GM18868 (cell line): ENCODE measurements around the gene AKAP17A.
A peak's percentile ranks its signal among the peaks of the same experiment; 100 is the strongest.
"Not testable (repeated sequence)": the region's sequence is repeated elsewhere in the genome, so short reads cannot be mapped to it uniquely, and the experiment has no call there.

ENCODE experiments used
- ATAC-seq: cut with Tn5 transposase; IDR thresholded peaks from one replicate; pipeline ENCODE4 v1.9.1; 2021; ENCODE audit warnings: mild to moderate bottlenecking, moderate library complexity; ENCODE audit not compliant: unreplicated experiment

AKAP17A gene

DNA sequence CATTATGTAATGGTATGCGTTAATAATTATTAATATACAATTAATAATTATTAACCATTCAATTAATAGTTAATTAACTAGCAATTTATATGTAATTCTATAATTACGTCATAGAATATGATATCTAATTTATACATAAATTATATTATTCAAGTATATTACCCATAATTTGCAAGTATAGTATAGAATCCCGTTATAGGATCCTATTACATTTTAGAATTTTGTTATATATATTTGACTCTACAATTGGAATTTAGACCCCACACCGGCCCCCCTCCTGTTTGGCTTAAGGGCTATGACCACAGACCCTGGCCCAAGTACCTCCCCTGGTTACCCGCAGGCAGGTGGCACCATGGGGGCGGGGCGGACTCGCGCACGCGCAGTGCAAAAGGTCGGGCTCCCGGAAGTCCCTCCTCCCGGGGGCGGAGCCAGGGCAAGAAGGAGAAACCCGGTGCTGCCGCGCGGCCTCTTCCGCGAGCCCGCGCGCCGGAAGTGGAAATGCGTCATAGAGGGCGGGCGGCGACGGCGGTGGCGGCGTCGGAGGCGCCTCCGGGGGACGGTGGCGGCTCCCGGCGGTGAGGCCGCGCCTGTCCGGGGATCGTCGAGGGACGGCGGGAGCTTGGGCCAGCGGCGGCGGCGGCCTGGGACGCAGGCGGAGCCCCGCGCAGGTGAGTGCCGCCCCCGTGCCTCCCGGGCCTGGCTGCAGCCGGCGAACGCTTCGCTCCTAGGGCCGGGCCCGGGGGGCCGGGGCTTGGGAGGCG lies at the start of gene AKAP17A:
TSS of gene AKAP17A (plus strand) at position 503 of the 761 bp plus-strand sequence. CDS start 1,859 bp downstream, outside the sequence.
- ATAC-seq = peak; percentile 91

GRCh38 chrX:1542994-1543725 lies 48.2 kb upstream of the AKAP17A start:
- ATAC-seq = no peak

DNA sequence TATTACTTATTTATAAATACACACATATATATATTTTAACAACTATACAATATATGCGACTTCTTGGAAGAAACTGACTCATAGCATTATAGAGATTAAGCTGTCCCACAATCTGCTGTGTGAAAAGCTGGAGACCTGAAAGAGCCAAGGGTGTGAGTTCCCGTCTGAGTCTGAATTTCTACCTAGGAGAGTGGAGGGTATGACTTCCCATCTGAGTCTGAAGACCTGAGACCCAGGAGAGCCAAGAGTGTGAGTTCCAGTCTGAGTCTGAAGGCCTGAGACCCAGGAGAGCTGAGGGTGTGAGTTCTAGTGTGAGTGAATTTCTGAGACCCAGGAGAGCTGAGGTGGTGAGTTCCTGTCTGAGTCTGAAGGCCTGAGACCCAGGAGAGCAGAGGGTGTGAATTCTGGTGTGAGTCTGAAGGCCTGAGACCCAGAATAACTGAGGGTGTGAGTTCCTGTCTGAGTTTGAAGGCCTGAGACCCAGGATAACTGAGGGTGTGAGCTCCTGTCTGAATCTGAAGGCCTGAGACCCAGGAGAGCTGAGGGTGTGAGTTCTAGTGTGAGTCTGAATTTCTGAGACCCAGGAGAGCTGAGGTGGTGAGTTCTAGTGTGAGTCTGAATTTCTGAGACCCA lies 45.5 kb upstream of the AKAP17A start:
- ATAC-seq = no peak

DNA sequence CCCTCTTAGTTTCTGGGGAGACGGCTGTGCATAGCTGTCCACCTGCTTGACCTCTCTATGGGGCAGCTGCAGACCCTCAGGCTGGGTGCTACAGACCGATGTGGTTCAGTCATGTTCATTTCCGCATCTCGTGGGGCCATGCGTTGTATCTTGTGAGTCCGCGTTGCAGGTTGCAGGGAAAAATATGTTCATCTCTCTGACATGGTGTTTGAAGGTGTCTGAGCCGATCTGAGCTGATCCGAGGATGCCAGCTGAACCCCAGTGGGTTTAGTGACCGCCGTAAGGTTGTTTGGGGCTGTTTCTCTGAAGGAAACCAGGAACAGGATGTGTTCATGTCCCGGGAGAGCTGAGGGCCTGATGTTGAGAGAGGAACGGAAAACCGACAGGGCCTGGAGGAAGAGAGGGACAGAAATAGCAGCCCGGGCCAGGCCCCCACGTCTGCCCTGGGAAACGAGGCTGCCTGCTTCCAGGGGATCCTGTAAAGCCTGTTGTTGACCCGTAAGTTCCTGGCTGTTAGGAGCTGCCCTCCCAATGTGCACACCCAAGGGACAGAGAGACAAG lies 44.6 kb upstream of the AKAP17A start:
- ATAC-seq = no peak

GRCh38 chrX:1551959-1552546 lies 39.4 kb upstream of the AKAP17A start:
- ATAC-seq = no peak

GRCh38 chrX:1554469-1555210 lies 36.8 kb upstream of the AKAP17A start:
- no peak for ATAC-seq

DNA sequence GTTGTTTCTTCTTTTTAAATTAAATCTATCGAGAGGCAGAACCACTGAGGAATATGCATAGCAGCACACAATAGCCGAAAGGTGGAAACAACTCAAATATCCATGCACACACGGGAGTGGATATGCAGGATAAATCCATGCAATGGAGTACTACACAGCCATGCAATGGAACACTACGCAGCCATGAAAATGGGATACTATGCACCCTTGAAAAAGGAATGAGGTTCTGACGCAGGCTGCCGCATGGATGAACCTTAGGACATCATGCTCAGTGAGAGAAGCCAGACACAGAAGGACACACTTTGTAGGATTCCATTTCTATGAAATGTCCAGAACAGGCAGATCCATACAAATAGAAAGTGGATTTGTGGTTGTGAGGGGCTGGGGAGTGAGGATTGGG lies 36.0 kb upstream of the AKAP17A start:
- ATAC-seq = no peak

GRCh38 chrX:1557442-1557841 lies 34.0 kb upstream of the AKAP17A start:
- not testable (repeated sequence) for ATAC-seq

GRCh38 chrX:1558761-1559468 lies 32.5 kb upstream of the AKAP17A start:
- ATAC-seq = no peak

GRCh38 chrX:1561164-1561563 lies 30.2 kb upstream of the AKAP17A start:
- ATAC-seq = no peak

DNA sequence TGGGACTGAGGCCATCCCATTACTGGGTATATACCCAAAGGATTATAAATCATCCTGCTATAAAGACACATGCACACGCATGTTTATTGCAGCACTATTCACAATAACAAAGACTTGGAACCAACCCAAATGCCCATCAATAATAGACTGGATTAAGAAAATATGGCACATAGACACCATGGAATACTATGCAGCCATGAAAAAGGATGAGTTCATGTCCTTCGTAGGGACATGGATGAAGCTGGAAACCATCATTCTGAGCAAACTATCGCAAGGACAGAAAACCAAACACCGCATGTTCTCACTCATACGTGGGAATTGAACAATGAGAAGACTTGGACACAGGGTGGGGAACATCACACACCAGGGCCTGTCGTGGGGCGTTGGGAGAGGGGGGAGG lies 27.3 kb upstream of the AKAP17A start:
- ATAC-seq = not testable (repeated sequence)

DNA sequence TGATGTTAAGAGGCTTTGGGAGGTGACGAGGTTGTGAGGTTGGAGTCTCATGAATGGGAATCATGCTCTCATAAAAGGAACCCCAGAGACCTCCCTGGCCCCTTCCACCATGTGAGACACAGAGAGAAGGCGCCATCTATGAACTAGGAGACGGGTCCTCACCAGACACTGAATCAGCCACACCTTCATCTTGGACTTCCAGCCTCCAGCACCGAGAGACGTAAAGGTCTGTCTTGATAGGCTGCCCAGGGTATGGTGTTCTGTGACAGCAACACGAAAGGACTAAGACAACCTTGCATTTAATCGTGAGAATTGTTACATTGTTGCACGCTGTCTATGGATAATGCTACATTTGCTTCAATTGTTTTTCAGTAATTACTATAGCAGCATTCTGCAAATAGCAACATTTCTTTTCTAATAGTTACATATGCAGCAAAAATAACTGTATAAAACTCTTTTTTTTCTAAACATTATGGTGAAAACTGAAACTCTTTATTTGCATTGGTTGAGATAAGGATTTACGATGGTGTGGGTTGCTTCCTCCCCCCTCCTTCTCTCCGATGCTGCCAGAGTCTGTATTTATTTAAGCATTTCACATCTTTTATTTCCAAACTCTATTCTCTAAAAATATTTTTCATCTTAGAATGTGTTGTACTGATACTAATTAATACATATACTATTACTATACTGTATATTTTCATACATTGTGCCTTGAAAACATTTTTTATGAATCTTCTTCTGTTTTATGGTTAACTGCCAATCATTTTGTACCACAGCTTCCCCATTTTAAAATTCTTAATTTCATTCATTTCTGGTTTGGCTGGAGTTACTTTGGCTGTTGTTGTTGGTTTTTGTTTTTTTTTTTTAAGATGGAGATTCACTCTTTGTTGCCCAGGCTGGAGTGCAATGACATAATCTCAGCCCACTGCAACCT lies 26.4 kb upstream of the AKAP17A start:
- ATAC-seq = peak; percentile 77

DNA sequence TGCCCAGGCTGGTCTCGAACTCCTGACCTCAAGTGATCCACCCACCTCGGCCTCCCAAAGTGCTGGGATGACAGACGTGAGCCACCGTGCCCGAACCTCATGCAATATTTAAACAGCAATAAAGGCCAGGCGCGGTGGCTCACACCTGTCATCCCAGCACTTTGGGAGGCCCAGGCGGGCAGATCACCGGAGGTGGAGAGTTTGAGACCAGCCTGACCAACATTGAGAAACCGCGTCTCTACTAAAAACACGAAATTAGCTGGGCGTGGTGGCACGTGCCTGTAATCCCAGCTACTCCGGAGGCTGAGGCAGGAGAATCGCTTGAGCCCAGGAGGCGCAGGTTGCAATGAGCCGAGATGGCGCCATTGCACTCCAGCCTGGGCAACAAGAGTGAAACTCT lies 17.2 kb upstream of the AKAP17A start:
- ATAC-seq = not testable (repeated sequence)

DNA sequence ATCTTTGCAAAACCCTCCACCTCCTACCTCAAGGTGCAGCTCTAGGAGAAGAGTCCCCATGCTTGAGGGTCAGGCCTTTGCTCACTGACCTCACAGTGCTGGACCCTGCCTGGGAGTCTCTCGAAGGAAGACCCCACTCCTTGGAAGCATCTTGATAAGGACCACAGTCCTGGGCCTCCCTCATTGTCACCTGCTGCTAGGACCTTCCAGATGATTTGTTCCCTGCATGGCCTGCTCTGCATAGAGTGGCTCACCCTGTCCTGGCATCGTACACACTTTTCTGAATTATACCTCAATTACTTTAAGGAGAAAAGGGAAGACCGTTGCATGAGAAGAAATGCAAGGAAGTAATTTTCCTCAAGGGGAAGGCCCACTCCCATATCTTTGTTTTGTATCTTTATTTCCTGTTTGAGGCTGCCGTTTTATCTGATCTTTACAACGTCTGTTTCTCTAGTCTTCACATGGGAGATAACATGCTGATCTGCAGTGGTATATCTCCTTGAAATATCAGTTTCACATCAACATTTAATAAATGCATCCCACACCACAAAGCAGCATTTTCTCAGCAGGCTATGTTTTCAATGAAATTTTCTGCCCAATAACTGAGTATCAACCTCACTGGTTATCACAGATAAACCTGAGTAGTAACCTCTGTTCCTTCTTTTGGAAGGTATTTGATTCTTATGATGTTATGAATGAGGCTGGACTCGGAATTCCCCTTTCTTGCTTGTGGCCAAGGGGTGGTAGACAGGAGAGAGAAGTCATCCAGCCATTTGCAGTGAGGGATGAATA lies 15.0 kb upstream of the AKAP17A start:
- ATAC-seq = peak; percentile 45

DNA sequence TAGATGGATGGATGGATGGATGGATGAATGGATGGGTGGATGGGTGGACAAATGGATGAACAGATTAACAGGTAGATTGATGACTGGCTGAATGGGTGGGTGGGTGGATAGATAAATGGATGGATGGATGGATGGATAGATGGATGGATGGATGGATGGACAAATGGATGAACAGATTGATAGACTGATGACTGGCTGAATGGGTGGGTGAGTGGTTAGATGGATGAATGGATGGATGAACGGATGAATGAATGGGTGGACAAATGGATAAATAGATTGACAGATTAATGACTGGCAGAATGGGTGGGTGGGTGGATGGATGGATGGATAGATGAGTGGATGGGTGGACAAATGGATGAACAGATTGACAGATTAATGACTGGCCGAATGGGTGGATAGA lies 13.6 kb upstream of the AKAP17A start:
- no peak for ATAC-seq

GRCh38 chrX:1578511-1579173 lies 12.8 kb upstream of the AKAP17A start:
- no peak for ATAC-seq

DNA sequence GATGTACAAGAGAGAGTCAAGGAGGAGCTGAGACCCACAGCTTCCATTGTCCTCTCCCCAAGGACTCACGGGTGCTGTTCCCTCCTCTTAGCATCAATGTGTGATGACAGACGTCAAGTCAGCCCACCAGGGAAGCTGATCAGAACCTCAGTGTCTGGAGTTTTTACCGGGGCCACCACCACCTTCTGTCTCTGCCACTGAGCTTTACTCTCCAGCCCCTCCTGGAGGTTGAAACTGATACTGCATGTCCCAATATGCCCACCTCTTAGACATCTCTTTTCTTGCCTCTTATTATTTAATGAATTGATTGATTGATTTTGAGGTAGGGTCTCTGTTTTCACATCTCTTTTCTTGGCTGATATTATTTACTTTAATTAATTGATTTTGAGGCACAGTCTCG lies 10.3 kb upstream of the AKAP17A start:
- peak; percentile 41 for ATAC-seq
